Measurements from ENCODE around the gene HEG1.

Gene HEG1

DNA sequence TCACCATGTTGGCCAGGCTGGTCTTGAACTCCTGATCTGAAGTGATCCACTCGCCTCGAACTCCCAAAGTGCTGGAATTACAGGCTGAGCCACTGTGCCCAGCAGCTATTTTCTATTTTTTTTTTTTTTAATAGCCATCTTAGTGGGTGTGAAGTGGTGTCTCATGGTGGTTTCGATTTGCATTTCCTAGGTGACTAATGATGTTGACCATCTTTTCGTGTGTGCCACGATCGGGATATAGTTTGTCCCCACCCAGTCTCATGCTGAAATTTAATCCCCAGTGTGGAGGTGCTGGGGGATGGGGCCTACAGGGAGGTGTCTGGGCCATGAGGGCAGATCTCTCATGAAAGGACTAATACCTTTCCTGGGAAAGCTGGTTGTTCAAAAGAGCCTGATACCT is 79.4 kb downstream of the HEG1 start:
- no peak for TF ChIP-seq SPI1 (IDR thresholded peaks at IDR 0.05; ENCODE audit: low read depth, low read length)
- TF ChIP-seq PAX5 (IDR thresholded peaks at IDR 0.05; ENCODE audit: insufficient read depth, low read length, severe bottlenecking) = no peak
- TF ChIP-seq POU2F2 (IDR thresholded peaks at IDR 0.05; ENCODE audit: low read depth, low read length) = no peak
- no peak for TF ChIP-seq TAF1 (IDR thresholded peaks at IDR 0.05; ENCODE audit: low read depth, low read length)
- TF ChIP-seq POLR2AphosphoS5 (IDR thresholded peaks at IDR 0.05; ENCODE audit: low read depth, low read length) = no peak
- no peak for TF ChIP-seq POLR2A (IDR thresholded peaks at IDR 0.05; ENCODE audit: low read depth, low read length)
- DNase-seq (ENCODE audit: insufficient read length, low spot score) (no peak), FAIRE-seq (no peak)

DNA sequence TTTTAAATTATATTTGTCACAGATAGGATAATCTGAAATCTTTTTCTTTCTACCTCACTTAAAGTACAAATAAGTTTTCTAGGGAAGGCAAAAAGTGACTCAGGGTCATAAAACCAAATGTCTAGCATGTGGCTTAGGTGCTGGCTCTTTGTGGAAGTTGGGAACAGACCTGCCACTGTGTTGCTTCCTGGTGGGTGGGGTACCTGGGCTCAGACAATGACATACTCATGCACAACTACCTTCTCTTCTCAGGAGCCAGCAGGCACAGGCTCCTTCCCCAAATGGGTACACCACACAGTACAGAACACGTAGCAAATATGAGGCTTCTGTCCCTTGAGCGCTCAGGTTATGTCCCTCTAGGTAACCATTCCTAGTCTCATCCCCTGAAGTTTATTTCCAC is 81.1 kb downstream of the HEG1 start:
- no peak for DNase-seq (ENCODE audit: insufficient read length, low spot score)
- no peak for TF ChIP-seq POU2F2 (IDR thresholded peaks at IDR 0.05; ENCODE audit: low read depth, low read length)
- TF ChIP-seq POLR2AphosphoS5 (IDR thresholded peaks at IDR 0.05; ENCODE audit: low read depth, low read length) = no peak
- no peak for TF ChIP-seq PAX5 (IDR thresholded peaks at IDR 0.05; ENCODE audit: insufficient read depth, low read length, severe bottlenecking)
- TF ChIP-seq POLR2A (IDR thresholded peaks at IDR 0.05; ENCODE audit: low read depth, low read length) = no peak
- TF ChIP-seq TAF1 (IDR thresholded peaks at IDR 0.05; ENCODE audit: low read depth, low read length) = no peak
- FAIRE-seq = no peak

DNA sequence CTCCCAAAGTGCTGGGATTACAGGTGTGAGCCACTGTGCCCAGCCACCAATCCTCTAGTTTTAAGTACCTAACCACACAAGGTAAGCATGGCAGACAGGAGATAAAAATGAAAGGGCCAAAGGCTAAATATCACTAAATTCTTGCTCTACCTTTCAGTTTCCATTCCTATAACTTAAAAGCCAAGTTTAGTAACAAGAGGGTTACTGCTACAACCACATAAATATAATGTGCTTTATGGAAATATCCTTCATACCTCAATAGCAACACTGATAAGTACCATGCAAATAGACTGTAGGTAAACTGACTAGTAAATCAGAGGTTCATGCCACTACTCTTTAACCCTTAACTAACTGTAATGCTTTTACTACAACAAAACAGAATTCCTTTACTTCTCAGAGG is 82.5 kb downstream of the HEG1 start:
- peak; percentile 52 for FAIRE-seq
- no peak for TF ChIP-seq TAF1 (IDR thresholded peaks at IDR 0.05; ENCODE audit: low read depth, low read length)
- DNase-seq (ENCODE audit: insufficient read length, low spot score) = no peak

DNA sequence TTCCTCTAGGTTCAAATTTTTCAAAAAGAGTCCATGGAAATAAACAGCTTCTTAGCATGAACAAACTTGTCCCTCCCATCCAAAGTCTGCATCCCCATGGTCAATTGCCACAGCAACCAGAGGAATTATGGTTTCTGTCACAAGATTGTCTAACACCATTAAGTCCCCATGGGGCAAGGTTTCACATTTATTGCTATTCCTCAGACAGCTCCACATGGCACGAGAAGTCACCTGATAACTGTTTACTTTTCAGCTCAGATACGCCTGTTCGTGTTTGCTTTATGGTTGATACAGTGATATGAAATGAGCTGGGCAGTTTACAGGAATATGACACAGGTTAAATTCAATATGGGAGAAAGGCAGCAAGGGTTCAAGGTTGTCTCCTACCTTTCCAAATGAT is 83.3 kb downstream of the HEG1 start:
- FAIRE-seq = no peak
- no peak for TF ChIP-seq POLR2AphosphoS5 (IDR thresholded peaks at IDR 0.05; ENCODE audit: low read depth, low read length)
- TF ChIP-seq SPI1 (IDR thresholded peaks at IDR 0.05; ENCODE audit: low read depth, low read length) = no peak
- no peak for TF ChIP-seq PAX5 (IDR thresholded peaks at IDR 0.05; ENCODE audit: insufficient read depth, low read length, severe bottlenecking)
- TF ChIP-seq POU2F2 (IDR thresholded peaks at IDR 0.05; ENCODE audit: low read depth, low read length) = no peak
- no peak for TF ChIP-seq POLR2A (IDR thresholded peaks at IDR 0.05; ENCODE audit: low read depth, low read length)
- TF ChIP-seq TAF1 (IDR thresholded peaks at IDR 0.05; ENCODE audit: low read depth, low read length) = no peak
- no peak for DNase-seq (ENCODE audit: insufficient read length, low spot score)

DNA sequence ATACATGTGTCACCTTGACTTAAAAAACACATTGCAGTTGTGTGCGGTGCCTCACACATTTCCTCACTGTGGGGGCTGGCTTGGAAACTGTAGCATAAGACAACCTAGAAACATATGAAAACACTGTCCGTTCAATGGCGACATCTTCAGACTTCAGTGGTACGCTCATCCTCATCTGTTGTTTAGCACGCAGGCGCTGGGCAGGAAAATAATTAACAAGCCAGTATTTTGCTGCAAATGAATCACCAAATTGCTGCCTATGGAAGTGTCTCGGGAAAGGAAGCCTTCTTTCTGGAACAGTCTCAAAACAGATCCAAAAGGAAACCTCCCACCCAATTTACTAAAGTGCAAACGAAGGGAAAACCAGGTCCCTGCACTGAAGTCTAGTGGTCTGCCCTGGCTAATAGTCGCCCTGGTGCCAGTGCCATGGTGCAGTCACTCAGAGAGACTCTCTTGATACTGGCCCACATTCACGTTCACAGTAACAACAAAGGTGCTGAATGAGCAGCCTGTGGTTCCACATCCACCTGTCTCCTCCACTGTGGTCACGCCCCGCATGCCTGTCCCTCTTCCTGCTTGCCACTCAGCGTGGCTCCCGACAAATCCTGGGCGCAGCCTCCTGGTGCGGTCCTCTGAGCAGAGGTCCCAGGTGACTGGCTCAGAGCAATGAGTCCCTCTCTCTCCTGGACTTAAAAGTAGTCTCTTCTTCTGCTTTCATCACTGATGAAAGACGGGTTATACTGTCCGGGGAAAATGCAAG is 85.7 kb downstream of the HEG1 start:
- DNase-seq (ENCODE audit: insufficient read length, low spot score) (no peak), FAIRE-seq (no peak)
- TF ChIP-seq POLR2A (IDR thresholded peaks at IDR 0.05; ENCODE audit: low read depth, low read length) = no peak
- no peak for TF ChIP-seq SPI1 (IDR thresholded peaks at IDR 0.05; ENCODE audit: low read depth, low read length)
- no peak for TF ChIP-seq POLR2AphosphoS5 (IDR thresholded peaks at IDR 0.05; ENCODE audit: low read depth, low read length)
- TF ChIP-seq POU2F2 (IDR thresholded peaks at IDR 0.05; ENCODE audit: low read depth, low read length) = no peak
- TF ChIP-seq PAX5 (IDR thresholded peaks at IDR 0.05; ENCODE audit: insufficient read depth, low read length, severe bottlenecking) = no peak
- no peak for TF ChIP-seq TAF1 (IDR thresholded peaks at IDR 0.05; ENCODE audit: low read depth, low read length)

DNA sequence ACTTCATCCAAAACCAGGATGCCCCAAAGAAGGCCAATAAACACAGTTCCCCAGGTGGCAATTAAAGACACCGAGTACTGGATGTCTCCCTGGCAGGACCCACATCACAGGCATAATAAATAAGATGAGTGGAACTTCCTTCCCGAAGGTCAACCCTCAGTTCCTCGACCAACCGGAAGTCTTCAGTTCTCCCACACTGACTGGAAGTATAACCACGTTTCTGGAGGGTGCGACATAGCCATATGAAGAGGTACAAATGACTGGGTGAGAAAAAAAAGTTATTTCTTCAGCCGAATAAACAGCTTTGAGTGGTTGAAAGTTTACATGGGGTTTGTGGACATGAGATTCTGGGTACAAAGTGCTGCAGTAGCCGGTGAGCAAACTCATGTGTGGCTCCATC is 86.6 kb downstream of the HEG1 start:
- FAIRE-seq (no peak), DNase-seq (ENCODE audit: insufficient read length, low spot score) (no peak)
- TF ChIP-seq TAF1 (IDR thresholded peaks at IDR 0.05; ENCODE audit: low read depth, low read length) = no peak
- no peak for TF ChIP-seq PAX5 (IDR thresholded peaks at IDR 0.05; ENCODE audit: insufficient read depth, low read length, severe bottlenecking)
- no peak for TF ChIP-seq POU2F2 (IDR thresholded peaks at IDR 0.05; ENCODE audit: low read depth, low read length)
- no peak for TF ChIP-seq POLR2AphosphoS5 (IDR thresholded peaks at IDR 0.05; ENCODE audit: low read depth, low read length)
- no peak for TF ChIP-seq SPI1 (IDR thresholded peaks at IDR 0.05; ENCODE audit: low read depth, low read length)
- TF ChIP-seq POLR2A (IDR thresholded peaks at IDR 0.05; ENCODE audit: low read depth, low read length) = no peak

DNA sequence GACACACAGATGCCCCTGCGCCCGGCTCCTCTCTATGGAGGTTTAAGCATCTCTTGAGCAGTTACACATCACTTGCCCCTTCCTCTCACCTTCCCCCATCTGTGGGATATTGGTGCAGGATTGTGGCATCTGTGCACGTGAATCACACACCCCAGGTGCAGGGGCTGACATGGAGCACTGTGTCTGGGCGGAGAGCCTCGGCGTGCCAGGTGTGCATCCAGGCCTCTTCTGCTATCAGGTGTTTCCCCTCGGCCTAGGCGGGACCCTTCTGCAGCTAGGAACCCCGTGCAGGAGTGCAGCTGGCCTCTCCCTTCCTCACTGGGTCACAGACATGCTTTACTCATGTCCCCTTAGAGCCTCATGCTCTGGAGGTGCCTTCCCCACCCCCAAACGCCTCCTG is 87.8 kb downstream of the HEG1 start:
- TF ChIP-seq POLR2A (IDR thresholded peaks at IDR 0.05; ENCODE audit: low read depth, low read length) (no peak), PAX5 (IDR thresholded peaks at IDR 0.05; ENCODE audit: insufficient read depth, low read length, severe bottlenecking) (no peak), POLR2AphosphoS5 (IDR thresholded peaks at IDR 0.05; ENCODE audit: low read depth, low read length) (no peak)
- DNase-seq (ENCODE audit: insufficient read length, low spot score) = no peak
- FAIRE-seq = no peak

DNA sequence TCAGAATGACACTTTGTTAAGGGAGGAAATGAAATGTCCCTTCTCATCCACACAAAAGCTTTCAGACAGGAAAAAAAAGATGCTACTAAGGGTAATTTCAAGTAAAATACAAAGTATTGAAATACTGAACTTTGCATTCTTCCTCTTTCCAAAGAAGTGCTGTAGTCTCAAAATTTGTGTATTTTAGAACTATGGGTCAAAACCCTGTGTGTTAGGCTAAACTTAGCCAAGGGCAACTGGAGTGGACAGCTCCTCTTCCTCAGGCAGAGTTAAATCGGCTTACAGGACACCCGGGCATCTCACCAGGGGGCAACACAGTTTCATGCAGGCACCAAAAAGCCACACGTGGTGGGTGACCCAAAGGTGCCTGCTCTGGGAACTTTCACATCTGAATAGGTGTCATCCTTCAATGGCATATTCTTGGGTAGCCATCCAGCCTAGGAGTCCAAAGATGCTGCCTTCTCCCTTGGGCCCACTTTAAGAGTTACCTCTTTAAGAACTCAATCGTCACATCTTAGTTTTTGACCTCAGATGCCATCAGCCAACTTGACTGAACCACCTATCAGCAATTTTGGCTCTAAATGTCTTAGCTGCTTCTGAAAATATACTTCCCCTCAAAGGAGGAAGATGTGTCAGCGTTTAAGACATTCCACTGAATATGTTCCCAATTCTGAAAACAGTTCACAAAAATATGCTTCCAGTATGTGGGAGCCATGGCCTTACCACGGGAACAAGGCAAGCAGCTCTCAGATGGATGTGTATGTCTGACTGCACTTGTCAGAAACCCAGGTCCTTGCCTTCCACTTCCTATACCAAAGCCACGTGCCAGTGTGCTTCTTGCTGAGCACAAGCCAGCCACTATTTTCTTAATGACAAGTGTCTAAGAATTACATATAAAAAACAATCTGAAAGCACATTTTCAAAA is 89.0 kb downstream of the HEG1 start:
- DNase-seq (ENCODE audit: insufficient read length, low spot score) (no peak), FAIRE-seq (no peak)
- TF ChIP-seq POU2F2 (IDR thresholded peaks at IDR 0.05; ENCODE audit: low read depth, low read length) (no peak), POLR2AphosphoS5 (IDR thresholded peaks at IDR 0.05; ENCODE audit: low read depth, low read length) (no peak), PAX5 (IDR thresholded peaks at IDR 0.05; ENCODE audit: insufficient read depth, low read length, severe bottlenecking) (no peak), SPI1 (IDR thresholded peaks at IDR 0.05; ENCODE audit: low read depth, low read length) (no peak), TAF1 (IDR thresholded peaks at IDR 0.05; ENCODE audit: low read depth, low read length) (no peak), POLR2A (IDR thresholded peaks at IDR 0.05; ENCODE audit: low read depth, low read length) (no peak)

DNA sequence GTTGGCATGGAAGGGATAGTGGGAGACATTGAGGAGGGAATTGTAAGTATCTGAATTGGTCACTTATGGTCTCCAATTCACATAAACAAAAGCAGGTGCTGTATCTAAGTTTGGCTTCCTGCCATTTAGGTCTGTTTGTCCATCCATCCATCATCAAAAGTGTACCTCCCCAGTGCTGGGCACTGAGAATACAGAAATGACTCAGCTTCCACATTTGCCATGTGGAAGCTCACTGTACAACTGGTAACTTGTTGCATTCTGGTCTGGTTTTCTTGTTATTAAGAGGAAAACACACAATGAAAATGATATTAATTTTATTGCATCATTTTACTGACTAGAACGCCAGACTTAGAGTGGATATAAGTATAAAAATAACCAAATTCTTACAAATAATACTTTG is 90.4 kb downstream of the HEG1 start:
- DNase-seq (ENCODE audit: insufficient read length, low spot score) = no peak
- peak; percentile 43 for FAIRE-seq
- TF ChIP-seq PAX5 (IDR thresholded peaks at IDR 0.05; ENCODE audit: insufficient read depth, low read length, severe bottlenecking) (no peak), POLR2A (IDR thresholded peaks at IDR 0.05; ENCODE audit: low read depth, low read length) (no peak), SPI1 (IDR thresholded peaks at IDR 0.05; ENCODE audit: low read depth, low read length) (no peak), TAF1 (IDR thresholded peaks at IDR 0.05; ENCODE audit: low read depth, low read length) (no peak), POLR2AphosphoS5 (IDR thresholded peaks at IDR 0.05; ENCODE audit: low read depth, low read length) (no peak), POU2F2 (IDR thresholded peaks at IDR 0.05; ENCODE audit: low read depth, low read length) (no peak)

All from GM12891 (cell line).